Stimulated activated CD4-positive, alpha-beta T cell treated with anti-CD3 and anti-CD28 coated beads, Interleukin-12 subunit alpha, Interleukin-12 subunit beta, amount 100 ng/mL, for 24 hours (primary cell): ENCODE measurements around the gene SYTL1.
A peak's percentile ranks its signal among the peaks of the same experiment; 100 is the strongest.

ENCODE experiments used
- DNase-seq, 2 experiments: peaks; one replicate each; pipeline ENCODE4 v3.0.0-alpha.2; 2020; ENCODE audit warnings: low read depth in 2 of 2

The SYTL1 gene

GRCh38 chr1:27348861-27349783 lies 7.3 kb downstream of the SYTL1 start:
- DNase-seq = no peak

- no peak for DNase-seq
These were observed 8.2 kb downstream of the SYTL1 start for GRCh38 chr1:27349784-27350662.

- no peak for DNase-seq
These were observed 9.1 kb downstream of the SYTL1 start for GRCh38 chr1:27350663-27351540.

GRCh38 chr1:27351541-27352107 lies 9.8 kb downstream of the SYTL1 start:
- no peak for DNase-seq

GRCh38 chr1:27353166-27353565 lies 11.3 kb downstream of the SYTL1 start:
- no peak for DNase-seq

- no peak for DNase-seq
These were observed 11.8 kb downstream of the SYTL1 start for GRCh38 chr1:27353629-27354028.

- no peak for DNase-seq
These were observed 13.9 kb downstream of the SYTL1 start for GRCh38 chr1:27355683-27356082.

GRCh38 chr1:27356277-27356618 lies 14.4 kb downstream of the SYTL1 start:
- no peak for DNase-seq

- DNase-seq = no peak
These were observed 14.9 kb downstream of the SYTL1 start for GRCh38 chr1:27356619-27357280.

GRCh38 chr1:27357281-27358037 lies 15.6 kb downstream of the SYTL1 start:
- peak; percentile 70 to 71 for DNase-seq

GRCh38 chr1:27358038-27358927 lies 16.5 kb downstream of the SYTL1 start:
- no peak for DNase-seq

- no peak for DNase-seq
These were observed 17.1 kb downstream of the SYTL1 start for GRCh38 chr1:27358928-27359313.

- DNase-seq = no peak
These were observed 18.0 kb downstream of the SYTL1 start for GRCh38 chr1:27359822-27360158.

- no peak for DNase-seq
These were observed 18.6 kb downstream of the SYTL1 start for GRCh38 chr1:27360159-27361043.

GRCh38 chr1:27361044-27361402 lies 19.2 kb downstream of the SYTL1 start:
- DNase-seq = no peak

GRCh38 chr1:27361553-27361952 lies 19.7 kb downstream of the SYTL1 start:
- DNase-seq = no peak

- DNase-seq = no peak
These were observed 22.2 kb downstream of the SYTL1 start for GRCh38 chr1:27363766-27364695.
